Fibroblast of lung (primary cell): ENCODE data around the gene PARP3.

Experiments
- CTCF ChIP-seq, 2 donors: IDR thresholded peaks in 1 of 2; conservative IDR thresholded peaks in 1 of 2; 1 replicate in 1 of 2; 2 replicates in 1 of 2; pipeline ENCODE4 v1.5.1; 2011 to 2012; ENCODE audit warnings: low read length in 2 of 2, control low read depth in 1 of 2, inconsistent platforms in 1 of 2, low read depth in 1 of 2, mild to moderate bottlenecking in 1 of 2
- EZH2 ChIP-seq: IDR thresholded peaks from 2 replicates; pipeline ENCODE4 v1.5.1; 2012; ENCODE audit warnings: low read length, control low read depth, mild to moderate bottlenecking; ENCODE audit errors: missing control alignments

- TF ChIP-seq CTCF (conservative IDR thresholded peaks at IDR 0.05 in 1 of 2, IDR thresholded peaks at IDR 0.05 in 1 of 2; ENCODE audit: low read depth in 1 of 2, low read length in 2 of 2) (no peak), EZH2 (no peak)
Observed at GRCh38 chr3:51978143-51978502, 36.0 kb downstream of the PARP3 start.
